HUDEP-2 (cell line): ENCODE results near the gene PRPSAP2.
"Not testable (repeated sequence)": the region's sequence is repeated elsewhere in the genome, so short reads cannot be mapped to it uniquely, and the experiment has no call there.

Experiments
- DNase-seq, 76 experiments: peaks; one replicate each; lab custom pipeline; 2025; ENCODE audit not compliant: unreplicated experiment in 76 of 76; lab: John Stamatoyannopoulos, UW

Gene PRPSAP2

DNA sequence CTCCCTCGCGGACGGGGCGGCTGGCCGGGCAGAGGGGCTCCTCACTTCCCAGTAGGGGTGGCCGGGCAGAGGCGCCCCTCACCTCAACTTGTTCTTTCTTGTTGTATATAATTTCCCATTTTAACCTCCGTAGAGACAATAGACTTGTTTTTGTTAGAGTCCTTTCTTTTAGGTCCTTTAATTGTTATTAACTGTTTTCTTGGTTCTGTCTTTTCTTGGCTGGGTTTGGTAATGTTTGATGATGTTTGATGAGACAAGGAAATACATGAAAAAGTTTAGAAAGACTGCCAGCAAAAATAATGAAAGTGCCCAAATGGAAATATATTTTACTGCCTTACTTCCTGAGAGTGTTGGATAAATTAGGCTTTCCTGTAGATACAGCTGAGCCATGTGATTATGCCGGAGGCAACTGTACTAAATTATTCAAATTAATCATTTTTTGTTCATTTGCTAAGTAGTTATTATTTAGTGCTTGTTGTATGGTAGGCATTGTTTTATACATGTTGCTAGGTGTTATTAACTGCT is 30.9 kb downstream of the PRPSAP2 start:
- DNase-seq = no peak

DNA sequence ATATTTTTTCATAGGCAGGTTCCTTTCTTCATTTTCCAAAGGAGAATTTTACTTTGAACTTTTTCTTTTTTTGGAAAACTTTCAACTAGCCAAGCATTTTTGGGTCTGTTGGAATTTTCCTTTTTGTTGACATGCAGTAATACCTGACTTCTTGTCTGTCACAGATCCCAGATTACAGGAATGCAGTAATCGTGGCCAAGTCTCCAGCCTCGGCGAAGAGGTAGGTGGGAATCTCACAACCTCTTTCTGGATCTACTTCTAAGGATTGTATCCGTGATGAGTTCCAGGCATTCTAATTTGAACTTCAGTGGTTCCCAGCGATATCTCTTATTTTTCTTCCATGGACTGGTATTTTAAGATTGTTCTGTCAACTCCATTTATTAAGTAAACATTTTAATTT is 31.7 kb downstream of the PRPSAP2 start:
- DNase-seq = no peak

DNA sequence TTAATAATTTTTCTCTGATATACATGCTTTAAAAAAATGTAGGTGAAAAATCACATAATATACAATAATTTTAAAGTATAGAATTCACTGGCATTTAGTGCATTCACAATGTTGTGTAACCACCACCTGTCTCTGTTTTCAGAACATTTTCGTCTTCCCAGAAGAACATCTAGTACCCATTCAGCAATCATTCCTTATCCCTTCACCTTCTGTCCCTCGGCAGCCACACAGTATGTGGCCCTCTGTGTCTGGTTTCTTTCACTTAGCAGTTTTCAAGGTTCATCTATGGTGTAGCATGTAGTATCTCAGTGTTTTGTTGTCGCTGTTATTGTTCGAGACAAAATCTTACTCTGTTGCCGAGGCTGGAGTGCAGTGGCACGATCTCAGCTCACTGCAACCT is 33.6 kb downstream of the PRPSAP2 start:
- no peak for DNase-seq

DNA sequence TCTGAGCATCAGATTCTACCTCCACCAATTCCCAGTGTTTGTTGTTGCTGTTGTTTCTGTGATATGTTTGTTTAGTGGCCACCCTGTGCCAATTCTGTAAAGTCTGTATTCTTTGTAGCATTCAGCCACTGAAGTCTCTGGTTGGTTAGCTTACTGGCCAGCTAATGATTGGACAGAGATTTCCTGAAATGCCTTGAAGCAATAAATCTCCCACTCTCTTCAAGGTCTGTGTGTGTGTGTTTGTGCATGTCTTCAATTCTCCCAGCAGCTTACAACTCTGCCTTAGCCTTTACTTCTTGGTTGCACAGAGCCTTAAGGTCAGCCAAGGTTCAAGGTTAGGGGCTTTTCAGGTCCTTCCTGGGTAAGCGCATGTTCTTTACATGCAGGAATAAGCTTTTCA is 38.2 kb downstream of the PRPSAP2 start:
- no peak for DNase-seq

DNA sequence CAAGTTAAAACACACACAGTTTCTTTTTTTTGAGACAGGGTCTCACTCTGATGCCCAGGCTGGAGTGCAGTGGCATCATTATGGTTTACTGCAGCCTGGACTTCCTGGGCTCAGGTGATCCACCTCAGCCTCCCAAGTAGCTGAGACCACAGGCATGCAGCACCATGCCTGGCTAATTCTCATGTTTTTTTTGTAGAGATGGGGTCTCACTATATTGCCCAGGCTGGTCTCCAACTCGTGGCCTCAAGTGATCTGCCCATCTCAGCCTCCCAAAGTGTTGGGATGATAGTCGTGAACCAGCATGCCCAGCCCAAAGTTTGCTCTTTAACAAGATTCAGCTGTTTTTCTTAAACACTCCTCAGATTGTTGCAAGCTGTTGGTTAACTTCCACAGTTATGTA is 39.0 kb downstream of the PRPSAP2 start:
- no peak for DNase-seq

DNA sequence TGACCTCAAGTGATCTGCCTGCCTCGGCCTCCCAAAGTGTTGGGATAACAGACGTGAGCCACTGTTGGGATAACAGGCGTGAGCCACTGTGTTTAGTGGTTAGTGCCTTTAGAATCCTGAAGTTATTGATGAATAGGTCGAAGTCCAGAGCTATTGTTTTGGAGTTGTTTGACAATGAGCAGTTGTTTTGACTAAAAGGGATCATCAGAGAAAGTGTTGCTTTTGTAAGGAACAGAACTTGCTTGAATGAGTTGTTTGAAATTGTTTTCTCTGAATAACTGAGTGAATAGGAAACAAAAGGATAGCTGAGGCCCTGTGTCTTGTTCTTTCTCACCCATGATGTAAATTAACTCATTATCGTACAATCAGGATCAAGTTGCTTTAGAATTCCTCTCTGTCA is 46.6 kb downstream of the PRPSAP2 start:
- no peak for DNase-seq

DNA sequence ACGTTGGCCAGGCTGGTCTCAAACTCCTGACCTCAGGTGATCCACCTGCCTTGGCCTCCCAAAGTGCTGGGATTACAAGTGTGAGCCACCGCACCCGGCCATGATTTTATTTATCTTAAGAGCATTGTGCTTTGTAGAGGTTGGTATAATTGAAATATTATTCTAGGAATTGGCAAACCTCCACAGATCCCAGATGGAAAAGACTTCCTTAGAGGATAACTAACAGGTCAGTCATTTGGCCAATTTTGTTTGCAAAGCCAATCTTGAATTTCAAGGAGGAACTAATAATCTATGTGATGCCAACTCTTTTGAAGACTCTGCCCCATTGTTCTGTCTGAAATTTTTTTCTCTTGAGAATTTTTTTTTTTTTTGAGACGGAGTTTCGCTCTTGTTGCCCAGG is 47.3 kb downstream of the PRPSAP2 start:
- no peak for DNase-seq

DNA sequence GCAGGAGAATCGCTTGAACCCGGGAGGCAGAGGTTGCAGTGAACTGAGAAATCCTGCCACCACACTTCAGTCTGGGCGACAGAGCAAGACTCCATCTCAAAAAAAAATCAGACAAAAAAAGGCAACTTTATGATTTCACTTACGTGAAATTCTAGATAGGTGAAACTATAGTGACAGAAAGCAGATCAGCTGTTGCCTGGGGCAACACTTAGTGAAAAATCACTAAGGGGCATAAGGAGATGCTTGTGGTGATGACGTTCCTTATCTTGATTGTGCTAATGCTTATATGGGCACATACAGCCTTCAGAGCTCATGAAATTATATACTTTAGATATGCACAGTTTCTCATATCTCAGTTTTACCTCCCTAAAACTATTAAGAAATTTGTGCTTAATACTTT is 52.4 kb downstream of the PRPSAP2 start:
- DNase-seq = no peak

DNA sequence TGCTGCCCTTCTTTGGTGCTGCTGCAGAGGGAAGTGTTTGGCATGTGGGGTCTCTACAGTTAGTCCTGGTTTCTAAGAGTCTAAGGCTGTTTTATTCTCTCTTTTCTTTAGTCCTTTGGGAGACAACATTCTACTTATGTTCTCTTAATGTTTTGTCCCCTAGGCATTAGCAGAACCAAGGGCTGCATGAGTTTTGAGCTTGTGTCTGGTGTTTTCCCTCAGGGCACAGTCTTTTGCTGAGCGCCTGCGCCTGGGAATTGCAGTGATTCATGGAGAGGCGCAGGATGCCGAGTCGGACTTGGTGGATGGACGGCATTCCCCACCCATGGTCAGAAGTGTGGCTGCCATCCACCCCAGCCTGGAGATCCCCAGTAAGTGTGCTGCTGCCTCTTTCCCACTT is 53.0 kb downstream of the PRPSAP2 start:
- no peak for DNase-seq

DNA sequence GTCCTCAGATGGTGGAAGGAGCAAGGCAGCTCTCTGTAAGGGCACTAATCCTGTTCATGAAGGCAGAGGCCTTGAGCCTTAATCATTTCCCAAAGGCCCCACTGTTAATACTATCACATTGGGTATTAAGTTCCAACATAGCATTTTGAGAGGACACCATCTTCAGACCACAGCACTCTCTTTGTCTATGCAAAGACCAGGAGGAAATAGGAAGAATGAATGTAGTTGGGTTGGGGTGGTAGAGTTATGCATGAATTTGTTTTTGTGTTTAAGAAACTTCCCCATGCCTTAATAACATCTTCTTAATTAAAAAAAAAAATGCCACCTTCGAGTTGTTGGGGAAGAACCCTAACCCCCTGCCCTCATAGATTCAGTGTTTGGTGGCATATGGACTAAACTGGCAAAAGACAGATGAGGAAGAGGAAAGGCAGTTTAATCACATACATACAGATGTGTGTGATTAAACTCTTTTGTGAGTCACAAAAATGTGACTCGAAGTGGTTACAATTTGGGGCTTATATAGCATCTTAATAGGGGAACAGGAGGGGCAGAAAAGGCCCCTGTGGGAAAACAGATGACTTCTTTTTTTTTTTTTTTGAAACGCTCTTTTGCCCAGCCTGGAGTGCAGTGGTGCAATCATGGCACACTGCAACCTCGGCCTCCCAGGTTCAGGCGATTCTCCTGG is 59.0 kb downstream of the PRPSAP2 start:
- peak in 20 of 76 experiments; percentile 4 to 63 (median 23) for DNase-seq

DNA sequence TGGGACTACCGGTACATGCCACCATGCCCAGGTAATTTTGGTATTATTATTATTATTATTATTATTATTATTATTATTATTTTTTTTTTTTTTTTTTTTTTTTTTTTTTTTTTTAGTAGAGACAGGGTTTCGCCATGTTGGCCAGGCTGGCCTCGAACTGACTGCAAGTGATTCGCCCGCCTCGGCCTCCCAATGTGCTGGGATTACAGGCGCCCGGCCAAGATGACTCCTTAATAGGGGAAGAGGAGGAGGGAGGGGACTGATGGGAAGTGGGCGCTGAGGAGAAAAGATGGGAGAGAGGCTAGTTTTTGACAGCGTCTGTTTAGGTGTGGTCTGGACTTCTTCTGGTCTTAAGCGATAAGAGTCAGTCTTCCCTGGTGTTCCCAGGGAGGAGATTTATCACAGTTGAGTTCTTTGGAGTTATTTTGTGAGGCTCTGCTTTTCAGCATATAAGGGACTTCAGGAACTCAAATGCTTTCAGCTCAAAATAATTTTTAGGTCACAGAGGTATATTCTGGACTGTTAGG is 59.6 kb downstream of the PRPSAP2 start:
- no peak for DNase-seq

DNA sequence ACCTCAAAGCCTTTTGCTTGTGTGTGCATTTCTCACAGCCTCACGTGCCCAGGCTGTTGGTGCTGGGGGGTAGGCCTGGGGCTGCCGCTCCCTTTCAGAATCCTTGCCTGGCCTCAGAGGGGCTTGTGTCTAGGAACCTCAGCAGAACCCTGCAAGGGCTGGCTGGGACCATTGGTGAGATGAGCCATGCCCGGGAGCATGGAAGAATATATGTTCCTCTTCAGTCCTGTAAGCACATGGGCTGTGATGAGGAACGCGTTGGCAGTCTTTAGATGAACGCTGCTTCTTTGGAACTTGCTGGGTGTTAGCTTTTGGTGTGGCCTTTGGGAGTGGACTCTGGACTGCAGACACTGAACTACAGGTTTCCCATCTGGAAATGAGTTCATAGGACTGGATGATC is 62.0 kb downstream of the PRPSAP2 start:
- DNase-seq = no peak

DNA sequence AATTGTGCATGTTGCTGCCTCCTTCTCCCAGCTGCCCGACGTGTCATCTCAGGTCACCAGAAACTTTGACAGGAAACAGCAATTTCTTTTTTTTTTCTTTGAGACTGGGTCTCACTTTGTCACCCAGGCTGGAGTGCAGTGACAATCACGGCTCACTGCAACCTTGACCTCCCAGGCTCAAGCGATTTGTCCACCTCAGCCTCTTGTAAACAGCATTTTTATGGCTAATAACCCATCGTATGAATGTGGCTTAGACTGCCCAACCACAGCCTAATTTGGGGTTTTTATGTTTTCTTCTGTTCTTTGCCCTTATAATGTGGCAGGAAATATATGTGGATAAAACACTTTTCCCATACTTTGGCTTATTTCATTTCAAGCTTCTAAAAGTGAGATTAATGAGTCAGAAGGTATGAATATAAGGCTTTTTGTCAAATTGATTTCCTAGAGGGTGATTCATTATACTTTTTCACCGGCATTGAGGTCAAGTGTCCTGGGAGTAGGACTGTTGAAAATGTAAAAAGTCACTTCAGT is 63.0 kb downstream of the PRPSAP2 start:
- DNase-seq = no peak

DNA sequence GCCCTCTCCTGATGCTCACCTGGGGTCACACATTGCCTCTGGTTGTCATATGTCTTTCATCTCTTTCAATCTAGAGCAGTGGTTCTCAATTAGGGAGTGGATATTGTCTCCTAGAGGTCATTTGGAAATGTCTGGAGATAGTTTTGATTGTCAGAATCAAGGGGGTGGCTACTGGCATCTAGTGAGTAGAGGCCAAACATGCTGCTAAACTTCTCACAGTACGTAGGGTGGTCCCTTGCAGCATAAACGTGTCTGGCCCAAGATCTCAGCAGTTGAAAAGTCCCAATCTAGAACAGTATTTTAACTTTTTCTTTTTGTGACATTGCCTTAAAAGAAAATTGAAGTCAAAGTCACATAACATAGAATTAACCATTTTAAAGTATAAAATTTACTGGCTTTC is 63.6 kb downstream of the PRPSAP2 start:
- DNase-seq = no peak

DNA sequence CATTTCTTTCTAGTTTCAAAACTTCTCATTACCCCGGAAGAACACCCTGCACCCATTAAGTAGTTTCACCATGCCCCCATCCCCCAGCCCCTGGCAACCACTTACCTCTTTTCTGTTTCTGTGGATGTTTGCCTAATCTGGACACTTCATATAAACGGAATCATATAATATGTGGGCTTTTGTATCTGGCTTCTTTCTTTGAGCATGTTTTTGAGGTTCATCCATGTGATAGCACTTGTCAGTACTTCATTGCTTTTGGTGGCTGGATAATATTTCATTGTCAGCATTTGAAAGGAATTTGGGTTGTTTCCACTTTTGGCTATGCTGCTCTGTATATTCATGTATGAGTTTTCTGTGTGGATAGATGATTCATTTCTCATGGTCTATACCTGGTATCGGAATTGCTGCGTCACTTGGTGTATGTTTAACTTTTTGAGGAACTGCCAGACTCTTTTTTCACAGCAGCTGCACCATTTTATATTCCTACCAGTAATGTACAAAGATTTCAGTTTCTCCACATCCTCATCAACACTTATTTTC is 64.1 kb downstream of the PRPSAP2 start:
- no peak for DNase-seq

DNA sequence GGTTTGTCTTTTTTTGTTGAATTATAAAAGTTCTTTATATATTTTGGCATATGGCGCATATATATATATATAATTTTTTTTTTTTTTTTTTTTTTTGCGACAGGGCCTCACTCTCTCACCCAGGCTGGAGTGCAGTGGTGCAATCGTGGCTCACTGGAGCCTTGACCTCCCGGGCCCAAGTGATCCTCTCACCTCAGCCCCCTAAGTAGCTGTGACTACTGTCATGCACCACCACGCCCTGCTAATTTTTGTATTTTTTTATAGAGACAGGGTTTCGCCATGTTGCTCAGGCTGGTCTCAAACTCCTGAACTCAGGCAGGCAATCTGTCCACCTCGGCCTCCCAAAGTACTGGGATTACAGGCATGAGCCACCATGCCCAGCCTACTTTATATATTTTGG is 64.7 kb downstream of the PRPSAP2 start:
- DNase-seq = not testable (repeated sequence)

DNA sequence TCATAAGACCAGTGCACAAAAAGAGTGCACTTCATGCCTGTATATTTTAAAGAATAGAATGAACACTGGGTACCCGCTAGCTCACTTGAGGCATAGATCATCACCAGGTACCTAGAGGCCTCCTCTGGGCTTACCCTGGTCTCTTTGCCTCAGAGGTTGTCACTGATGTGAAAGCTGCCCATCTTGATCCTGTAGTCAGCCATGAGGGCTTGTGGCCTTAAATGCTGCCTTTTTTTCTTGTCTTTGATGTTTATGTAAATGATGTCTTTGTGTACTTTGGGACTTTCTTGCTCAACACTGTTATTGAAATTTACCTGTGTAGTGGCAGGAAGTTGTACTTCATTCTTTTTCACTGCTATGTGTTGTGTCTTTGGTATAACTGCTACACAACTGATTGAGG is 67.3 kb downstream of the PRPSAP2 start:
- no peak for DNase-seq

DNA sequence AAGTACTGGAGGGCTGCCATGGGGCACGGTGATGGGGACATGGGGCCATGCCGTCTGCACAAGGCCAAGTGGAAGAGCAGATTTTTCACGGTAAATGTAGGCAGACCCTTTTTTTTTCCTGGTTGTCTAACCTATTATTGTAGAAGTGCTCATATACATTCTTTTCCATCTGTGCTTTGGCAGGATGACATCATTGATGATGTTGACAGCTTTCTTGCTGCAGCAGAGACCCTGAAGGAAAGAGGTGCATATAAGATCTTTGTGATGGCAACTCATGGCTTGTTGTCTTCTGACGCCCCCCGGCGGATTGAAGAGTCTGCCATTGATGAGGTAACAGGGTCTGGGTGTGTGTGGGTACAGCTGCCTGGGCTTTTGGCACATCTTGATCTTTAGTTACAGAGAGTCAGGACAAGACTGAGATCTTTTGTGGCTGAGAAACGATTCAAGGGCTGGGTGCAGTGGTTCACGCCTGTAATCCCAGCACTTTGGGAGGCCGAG is 70.7 kb downstream of the PRPSAP2 start:
- DNase-seq = no peak

DNA sequence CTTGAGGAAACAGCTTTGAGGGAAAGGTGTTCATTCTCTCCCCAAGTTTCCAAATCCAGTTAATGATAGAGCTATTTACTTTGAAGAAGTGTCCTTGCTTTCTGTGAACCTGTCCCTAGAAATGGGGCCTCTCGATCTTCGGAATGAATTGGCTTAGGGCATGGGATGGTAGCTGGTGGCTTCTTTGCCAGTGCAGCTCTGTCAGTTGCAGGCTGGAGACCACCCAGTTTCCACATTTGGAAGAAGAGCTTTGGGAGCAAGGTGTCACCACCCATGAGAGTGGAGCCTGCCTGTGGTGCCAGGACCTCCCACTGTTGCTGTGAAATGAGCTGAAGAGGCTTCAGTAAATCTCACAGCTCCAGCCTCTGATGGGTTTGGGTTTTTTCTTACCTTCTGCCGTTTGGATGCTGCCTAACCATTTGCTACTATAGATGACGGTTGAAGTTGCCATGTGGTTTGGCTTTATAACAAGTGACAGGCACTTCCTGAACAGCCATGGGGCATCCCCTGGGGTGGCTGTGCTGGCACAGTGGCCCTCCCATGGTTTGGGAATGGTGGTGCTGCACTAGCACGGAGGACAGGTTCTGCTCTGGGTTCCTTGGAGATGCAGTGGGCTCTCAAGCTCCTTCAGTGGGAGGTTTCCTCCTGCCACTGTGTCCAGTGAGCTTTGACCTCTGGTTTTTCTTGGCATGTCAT is 74.6 kb downstream of the PRPSAP2 start:
- no peak for DNase-seq

DNA sequence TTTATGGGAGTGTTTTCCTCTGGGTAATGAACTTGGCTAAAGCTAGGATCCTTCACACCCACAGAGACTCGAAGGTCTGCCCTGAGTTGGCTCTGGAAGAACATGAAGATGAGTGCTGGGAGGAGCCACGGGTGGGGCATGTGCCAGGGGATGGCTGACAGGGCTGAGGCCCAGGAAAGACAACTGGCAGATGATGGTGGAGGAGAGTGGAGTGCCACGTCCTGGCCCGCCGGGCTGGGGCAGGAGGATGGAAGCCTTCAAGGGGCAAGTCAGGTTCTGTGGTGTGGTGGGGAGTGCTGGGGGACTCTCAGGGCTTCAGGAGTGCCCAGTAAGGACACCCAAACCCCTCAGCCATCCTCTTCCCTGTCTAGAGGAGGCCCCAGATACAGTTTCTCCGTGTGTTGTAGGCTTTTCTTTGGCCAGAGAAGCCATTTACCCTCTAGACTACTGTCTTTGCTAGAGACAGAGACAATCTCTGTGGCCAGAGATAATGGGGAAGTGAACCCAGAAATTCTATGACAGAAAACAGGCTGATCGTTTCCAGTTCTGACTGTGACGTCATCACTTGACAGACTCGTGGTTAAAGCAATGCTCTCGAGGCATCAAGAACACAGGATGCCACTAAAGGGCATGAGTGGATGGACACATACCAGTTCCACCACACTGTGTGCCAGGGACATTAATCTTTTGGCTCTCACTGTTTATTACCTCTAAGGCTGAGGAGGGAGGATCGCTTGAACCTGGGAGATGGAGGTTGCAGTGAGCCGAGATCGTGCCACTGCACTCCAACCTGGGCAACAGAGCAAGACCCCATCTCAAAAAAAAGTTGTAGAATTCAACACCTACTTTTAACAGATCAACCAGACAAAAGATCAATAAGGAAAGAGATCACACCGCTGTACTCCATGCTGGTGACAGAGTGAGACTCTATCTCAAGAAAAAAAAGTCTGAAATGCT is 75.4 kb downstream of the PRPSAP2 start:
- peak in 5 of 76 experiments; percentile 3 to 10 (median 3) for DNase-seq
